Fibroblast of mammary gland (primary cell): ENCODE results near the gene HEATR5A.

Source experiments
- DNase-seq: peaks from one replicate; pipeline ENCODE4 v3.0.0-alpha.2; 2010; ENCODE audit warnings: low read depth
- H3K4me3 ChIP-seq: 2 replicates; pipeline ENCODE4 v1.5.1; 2011; ENCODE audit warnings: low read depth, mild to moderate bottlenecking, low read length, moderate library complexity; ENCODE audit not compliant: control insufficient read depth
- CTCF ChIP-seq: conservative IDR thresholded peaks from 2 replicates; pipeline ENCODE4 v1.5.1; 2011; ENCODE audit warnings: low read depth, low read length, inconsistent platforms; ENCODE audit not compliant: control insufficient read depth, insufficient read depth

HEATR5A gene

GRCh38 chr14:31300296-31300695 is 120.1 kb downstream of the HEATR5A start:
- H3K4me3 ChIP-seq, result no peak overlapping the region
- peak; percentile 18 for TF ChIP-seq CTCF
- DNase-seq, result peak; percentile 25

- TF ChIP-seq CTCF, result no peak
These were observed 122.5 kb downstream of the HEATR5A start for GRCh38 chr14:31297701-31298344.

GRCh38 chr14:31297112-31297511 is 123.2 kb downstream of the HEATR5A start:
- DNase-seq, result no peak
- no peak overlapping the region for H3K4me3 ChIP-seq
- no peak for TF ChIP-seq CTCF

More at GRCh38 chr14:31297701-31298344, 122.5 kb downstream of the HEATR5A start:
- DNase-seq, result peak; percentile 42
- no peak overlapping the region for H3K4me3 ChIP-seq

GRCh38 chr14:31294746-31295405 is 125.5 kb downstream of the HEATR5A start:
- no peak for DNase-seq
- H3K4me3 ChIP-seq, result no peak overlapping the region
- TF ChIP-seq CTCF, result no peak

GRCh38 chr14:31292937-31293616 is 127.3 kb downstream of the HEATR5A start:
- no peak for TF ChIP-seq CTCF
- H3K4me3 ChIP-seq, result no peak overlapping the region
- DNase-seq, result no peak

- H3K4me3 ChIP-seq, result no peak overlapping the region
- no peak for TF ChIP-seq CTCF
- DNase-seq, result no peak
These were observed 129.1 kb downstream of the HEATR5A start for GRCh38 chr14:31291210-31291609.
